Measurements from ENCODE around the gene CTNND1.

CTNND1 gene

DNA sequence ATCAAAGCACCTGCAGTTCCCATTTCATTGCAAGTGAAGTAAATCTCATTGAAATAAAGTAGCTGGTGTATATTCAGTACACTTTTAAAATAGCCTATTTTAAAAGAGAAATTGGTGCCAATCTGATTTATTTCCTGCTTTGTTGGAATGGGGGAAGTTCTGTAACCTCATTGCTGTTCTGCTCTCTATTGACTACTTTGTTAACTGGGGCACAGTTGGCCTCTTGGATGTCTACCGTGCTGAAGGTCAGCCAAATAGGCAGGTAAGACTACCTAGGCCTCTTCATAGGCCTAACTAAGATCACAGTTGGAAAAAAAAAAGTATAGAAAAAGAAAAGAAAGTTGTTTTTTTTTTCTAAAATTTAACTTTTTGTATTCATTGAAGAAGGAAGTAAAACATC, 9.2 kb downstream of the CTNND1 start:
- Histone ChIP-seq H3K79me2 (ENCODE audit: insufficient read depth, low read length) (no peaks in the 10 kb centered on the region), H4K20me1 (ENCODE audit: insufficient read depth, low read length, poor library complexity, severe bottlenecking) (no peaks in the 10 kb centered on the region)

DNA sequence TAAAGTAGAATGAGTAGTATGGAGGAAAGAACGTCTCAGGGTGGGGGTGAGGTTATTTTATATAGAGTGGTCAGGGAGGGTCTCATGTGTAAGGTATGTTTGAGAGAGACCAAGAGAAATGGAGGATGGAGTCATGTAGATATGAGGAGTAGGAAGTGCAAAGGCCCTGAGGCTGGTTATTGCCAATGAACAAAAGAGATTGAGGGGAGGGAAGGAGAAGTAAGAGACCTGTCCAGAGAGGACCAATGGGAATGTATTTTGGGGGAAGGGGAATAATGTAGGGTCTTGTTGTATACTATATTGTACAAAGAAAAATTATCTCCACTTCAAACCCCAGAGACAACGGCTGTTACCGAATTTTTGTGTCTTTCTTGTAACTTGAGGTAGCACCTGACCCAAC, 9.8 kb downstream of the CTNND1 start:
- H3K27me3 ChIP-seq (ENCODE audit: insufficient read depth, low read length, poor library complexity, severe bottlenecking), result no peaks in the 10 kb centered on the region
- no peaks in the 10 kb centered on the region for H3K9me3 ChIP-seq (ENCODE audit: insufficient read depth, low read depth, low read length)
- no peak overlapping the region for H3K4me3 ChIP-seq (ENCODE audit: low read length, poor library complexity, severe bottlenecking)
- H3K9ac ChIP-seq (ENCODE audit: low read depth, low read length, poor library complexity, severe bottlenecking), result no peak overlapping the region
- no peaks in the 10 kb centered on the region for H3F3A ChIP-seq (ENCODE audit: low read depth)
- H2AFZ ChIP-seq (ENCODE audit: low read length), result no peak overlapping the region
- no peaks in the 10 kb centered on the region for H3K36me3 ChIP-seq (ENCODE audit: insufficient read depth, low read length)
- no peak overlapping the region for H3K4me2 ChIP-seq (ENCODE audit: low read depth, low read length, poor library complexity, severe bottlenecking)
- no peaks in the 10 kb centered on the region for H3K79me2 ChIP-seq (ENCODE audit: insufficient read depth, low read length)
- no peaks in the 10 kb centered on the region for H3K9me2 ChIP-seq (replicated peaks; ENCODE audit: low read depth, low read length)
- H4K20me1 ChIP-seq (ENCODE audit: insufficient read depth, low read length, poor library complexity, severe bottlenecking), result no peaks in the 10 kb centered on the region
- TF ChIP-seq EZH2phosphoT487 (IDR thresholded peaks at IDR 0.05; ENCODE audit: borderline replicate concordance), result no peak
- TF ChIP-seq, protein P1, sequence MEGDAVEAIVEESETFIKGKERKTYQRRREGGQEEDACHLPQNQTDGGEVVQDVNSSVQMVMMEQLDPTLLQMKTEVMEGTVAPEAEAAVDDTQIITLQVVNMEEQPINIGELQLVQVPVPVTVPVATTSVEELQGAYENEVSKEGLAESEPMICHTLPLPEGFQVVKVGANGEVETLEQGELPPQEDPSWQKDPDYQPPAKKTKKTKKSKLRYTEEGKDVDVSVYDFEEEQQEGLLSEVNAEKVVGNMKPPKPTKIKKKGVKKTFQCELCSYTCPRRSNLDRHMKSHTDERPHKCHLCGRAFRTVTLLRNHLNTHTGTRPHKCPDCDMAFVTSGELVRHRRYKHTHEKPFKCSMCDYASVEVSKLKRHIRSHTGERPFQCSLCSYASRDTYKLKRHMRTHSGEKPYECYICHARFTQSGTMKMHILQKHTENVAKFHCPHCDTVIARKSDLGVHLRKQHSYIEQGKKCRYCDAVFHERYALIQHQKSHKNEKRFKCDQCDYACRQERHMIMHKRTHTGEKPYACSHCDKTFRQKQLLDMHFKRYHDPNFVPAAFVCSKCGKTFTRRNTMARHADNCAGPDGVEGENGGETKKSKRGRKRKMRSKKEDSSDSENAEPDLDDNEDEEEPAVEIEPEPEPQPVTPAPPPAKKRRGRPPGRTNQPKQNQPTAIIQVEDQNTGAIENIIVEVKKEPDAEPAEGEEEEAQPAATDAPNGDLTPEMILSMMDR (conservative IDR thresholded peaks at IDR 0.05; ENCODE audit: low read length), result no peak
- H3K4me1 ChIP-seq (ENCODE audit: insufficient read depth, low read length, poor library complexity, severe bottlenecking), result peaks cover 17% of the 10 kb centered on the region

More for the DNA sequence above, 9.2 kb downstream of the CTNND1 start:
- no peak for TF ChIP-seq EZH2phosphoT487 (IDR thresholded peaks at IDR 0.05; ENCODE audit: borderline replicate concordance)
- TF ChIP-seq, protein P1 (conservative IDR thresholded peaks at IDR 0.05; ENCODE audit: low read length), result no peak
- H3K27me3 ChIP-seq (ENCODE audit: insufficient read depth, low read length, poor library complexity, severe bottlenecking), result no peaks in the 10 kb centered on the region
- H3K4me3 ChIP-seq (ENCODE audit: low read length, poor library complexity, severe bottlenecking), result no peak overlapping the region
- no peaks in the 10 kb centered on the region for H3F3A ChIP-seq (ENCODE audit: low read depth)
- H3K4me2 ChIP-seq (ENCODE audit: low read depth, low read length, poor library complexity, severe bottlenecking), result no peak overlapping the region
- H3K36me3 ChIP-seq (ENCODE audit: insufficient read depth, low read length), result no peaks in the 10 kb centered on the region
- H3K9me3 ChIP-seq (ENCODE audit: insufficient read depth, low read depth, low read length), result no peaks in the 10 kb centered on the region
- H3K4me1 ChIP-seq (ENCODE audit: insufficient read depth, low read length, poor library complexity, severe bottlenecking), result peaks cover 11% of the 10 kb centered on the region
- H2AFZ ChIP-seq (ENCODE audit: low read length), result no peak overlapping the region
- no peaks in the 10 kb centered on the region for H3K9me2 ChIP-seq (replicated peaks; ENCODE audit: low read depth, low read length)
- no peak overlapping the region for H3K9ac ChIP-seq (ENCODE audit: low read depth, low read length, poor library complexity, severe bottlenecking)

- Histone ChIP-seq H3K4me2 (ENCODE audit: low read depth, low read length, poor library complexity, severe bottlenecking) (peak overlapping the region; percentile 9), H3K36me3 (ENCODE audit: insufficient read depth, low read length) (no peaks in the 10 kb centered on the region), H3F3A (ENCODE audit: low read depth) (no peaks in the 10 kb centered on the region), H3K4me1 (ENCODE audit: insufficient read depth, low read length, poor library complexity, severe bottlenecking) (peaks cover 23% of the 10 kb centered on the region), H3K4me3 (ENCODE audit: low read length, poor library complexity, severe bottlenecking) (no peak overlapping the region), H2AFZ (ENCODE audit: low read length) (no peak overlapping the region), H4K20me1 (ENCODE audit: insufficient read depth, low read length, poor library complexity, severe bottlenecking) (no peaks in the 10 kb centered on the region), H3K27me3 (ENCODE audit: insufficient read depth, low read length, poor library complexity, severe bottlenecking) (no peaks in the 10 kb centered on the region), H3K9me2 (replicated peaks; ENCODE audit: low read depth, low read length) (no peaks in the 10 kb centered on the region), H3K9me3 (ENCODE audit: insufficient read depth, low read depth, low read length) (no peaks in the 10 kb centered on the region), H3K9ac (ENCODE audit: low read depth, low read length, poor library complexity, severe bottlenecking) (no peak overlapping the region), H3K79me2 (ENCODE audit: insufficient read depth, low read length) (no peaks in the 10 kb centered on the region)
- TF ChIP-seq, protein P1 (conservative IDR thresholded peaks at IDR 0.05; ENCODE audit: low read length), result no peak
- TF ChIP-seq EZH2phosphoT487 (IDR thresholded peaks at IDR 0.05; ENCODE audit: borderline replicate concordance), result no peak
Measured at GRCh38 chr11:57772562-57772961, 11.0 kb downstream of the CTNND1 start.
